ENCODE data around the gene POU2AF2. TPM values are rescaled to one million over a fixed set of nuclear protein-coding genes. Genes with fewer than 3 reads are reported as not detected.

POU2AF2 gene
- polyA plus RNA-seq, 1 donor from 2014 or later: not detected

GRCh38 chr11:111320728-111321568 is 75.4 kb downstream of the POU2AF2 start:
- no peaks in the 10 kb centered on the region for H3F3A ChIP-seq (ENCODE audit: insufficient read depth, low read length, poor library complexity, severe bottlenecking)
- H3K9ac ChIP-seq (ENCODE audit: low read length): no peak overlapping the region
- H3K27ac ChIP-seq (ENCODE audit: low read length): no peak overlapping the region
- no peaks in the 10 kb centered on the region for H3K36me3 ChIP-seq (ENCODE audit: insufficient read depth, low read length)
- H3K27me3 ChIP-seq (ENCODE audit: insufficient read depth, low read depth, low read length): no peaks in the 10 kb centered on the region
- no peaks in the 10 kb centered on the region for H3K79me2 ChIP-seq (replicated peaks; ENCODE audit: insufficient read depth, low read length)
- no peaks in the 10 kb centered on the region for H4K20me1 ChIP-seq (ENCODE audit: insufficient read depth)
- no peaks in the 10 kb centered on the region for H3K9me3 ChIP-seq (ENCODE audit: low read length)
- no peak overlapping the region for H3K4me3 ChIP-seq (ENCODE audit: low read length)
- no peak overlapping the region for H2AFZ ChIP-seq (ENCODE audit: low read depth, low read length)
- TF ChIP-seq SMC3 (conservative IDR thresholded peaks at IDR 0.05; ENCODE audit: poor library complexity) (no peak), POLR2AphosphoS5 (IDR thresholded peaks at IDR 0.05) (no peak), CTCF (IDR thresholded peaks at IDR 0.05; ENCODE audit: poor library complexity, severe bottlenecking) (no peak), MXI1 (conservative IDR thresholded peaks at IDR 0.05; ENCODE audit: poor library complexity, severe bottlenecking) (no peak), REST (IDR thresholded peaks at IDR 0.05; ENCODE audit: borderline replicate concordance) (no peak), EP300 (conservative IDR thresholded peaks at IDR 0.05; ENCODE audit: poor library complexity, severe bottlenecking) (no peak), EZH2 (IDR thresholded peaks at IDR 0.05; ENCODE audit: borderline replicate concordance, insufficient read depth, low read length, poor library complexity, severe bottlenecking) (no peak), TAF1 (IDR thresholded peaks at IDR 0.05; ENCODE audit: low read depth) (no peak), RAD21 (conservative IDR thresholded peaks at IDR 0.05) (no peak)
- H3K4me2 ChIP-seq (ENCODE audit: low read length): no peak overlapping the region
- no peaks in the 10 kb centered on the region for H3K9me2 ChIP-seq (ENCODE audit: insufficient read depth, low read length)

GRCh38 chr11:111322534-111322933 is 77.0 kb downstream of the POU2AF2 start:
- H3K4me2 ChIP-seq (ENCODE audit: low read length): no peak overlapping the region
- TF ChIP-seq REST (IDR thresholded peaks at IDR 0.05; ENCODE audit: borderline replicate concordance) (no peak), CTCF (IDR thresholded peaks at IDR 0.05; ENCODE audit: poor library complexity, severe bottlenecking) (no peak), EP300 (conservative IDR thresholded peaks at IDR 0.05; ENCODE audit: poor library complexity, severe bottlenecking) (no peak), POLR2AphosphoS5 (IDR thresholded peaks at IDR 0.05) (no peak), EZH2 (IDR thresholded peaks at IDR 0.05; ENCODE audit: borderline replicate concordance, insufficient read depth, low read length, poor library complexity, severe bottlenecking) (no peak), RAD21 (conservative IDR thresholded peaks at IDR 0.05) (no peak), TAF1 (IDR thresholded peaks at IDR 0.05; ENCODE audit: low read depth) (no peak), SMC3 (conservative IDR thresholded peaks at IDR 0.05; ENCODE audit: poor library complexity) (no peak), MXI1 (conservative IDR thresholded peaks at IDR 0.05; ENCODE audit: poor library complexity, severe bottlenecking) (no peak)
- H3F3A ChIP-seq (ENCODE audit: insufficient read depth, low read length, poor library complexity, severe bottlenecking): no peaks in the 10 kb centered on the region
- no peaks in the 10 kb centered on the region for H3K27me3 ChIP-seq (ENCODE audit: insufficient read depth, low read depth, low read length)
- H2AFZ ChIP-seq (ENCODE audit: low read depth, low read length): no peak overlapping the region
- H4K20me1 ChIP-seq (ENCODE audit: insufficient read depth): no peaks in the 10 kb centered on the region
- no peaks in the 10 kb centered on the region for H3K9me3 ChIP-seq (ENCODE audit: low read length)
- H3K4me3 ChIP-seq (ENCODE audit: low read length): no peak overlapping the region
- H3K9ac ChIP-seq (ENCODE audit: low read length): no peak overlapping the region
- H3K36me3 ChIP-seq (ENCODE audit: insufficient read depth, low read length): no peaks in the 10 kb centered on the region
- H3K27ac ChIP-seq (ENCODE audit: low read length): no peak overlapping the region
- H3K9me2 ChIP-seq (ENCODE audit: insufficient read depth, low read length): no peaks in the 10 kb centered on the region
- H3K79me2 ChIP-seq (replicated peaks; ENCODE audit: insufficient read depth, low read length): no peaks in the 10 kb centered on the region
